GM21381 (cell line): ENCODE measurements around the gene SLC16A12.
"Not testable (repeated sequence)": the region's sequence is repeated elsewhere in the genome, so short reads cannot be mapped to it uniquely, and the experiment has no call there.

ENCODE experiments used
- ATAC-seq: cut with Tn5 transposase; IDR thresholded peaks from one replicate; pipeline ENCODE4 v1.9.1; 2021; ENCODE audit warnings: mild to moderate bottlenecking, moderate library complexity; ENCODE audit not compliant: unreplicated experiment

Gene SLC16A12

DNA sequence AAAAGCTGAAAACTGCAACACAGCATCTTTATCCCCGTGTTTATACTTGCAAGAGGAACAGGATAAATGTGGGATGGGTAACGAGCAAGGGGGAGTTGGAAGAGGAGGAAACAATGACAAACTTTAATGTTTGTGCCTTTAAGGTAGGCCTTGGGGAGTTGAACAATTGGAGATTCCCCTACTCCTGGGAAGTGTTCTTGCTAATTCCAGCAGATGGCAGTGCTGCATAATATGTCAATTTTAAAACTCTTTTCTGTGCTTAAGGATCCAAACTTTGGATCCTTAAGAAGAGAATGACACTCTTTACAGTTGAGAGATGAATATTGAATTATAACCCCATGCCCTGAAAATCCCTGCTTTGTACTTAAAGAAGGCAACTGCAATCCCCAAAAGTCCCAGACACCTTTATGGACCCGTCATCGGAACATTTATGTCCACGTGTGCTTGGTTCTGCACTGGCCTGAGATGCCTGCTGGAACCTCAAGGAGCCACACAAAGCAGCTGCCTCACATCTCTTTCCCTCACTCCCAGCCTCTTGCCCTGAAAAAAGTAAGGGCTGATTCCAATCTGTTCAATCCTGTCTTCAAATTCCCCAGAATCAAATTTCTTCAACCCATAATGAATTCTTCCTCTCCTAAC is 109.0 kb downstream of the SLC16A12 start:
- no peak for ATAC-seq

DNA sequence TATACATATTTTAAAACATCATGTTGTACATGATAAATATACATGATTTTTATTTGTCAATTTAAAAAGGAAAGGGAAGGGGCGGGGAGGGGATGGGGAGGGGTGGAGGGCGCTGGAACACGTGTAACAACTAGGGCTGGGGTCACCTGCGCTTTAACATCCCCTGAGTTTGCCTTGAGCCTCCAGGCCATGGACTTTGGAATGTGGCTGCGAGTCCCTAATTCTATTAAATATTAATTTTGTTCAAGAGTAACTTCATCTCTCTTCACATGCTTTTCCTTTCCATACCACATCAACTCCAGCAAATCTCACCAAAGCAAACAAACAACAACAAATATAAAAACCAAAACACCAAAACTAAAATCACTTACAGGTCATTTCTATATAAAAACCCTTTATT is 110.4 kb downstream of the SLC16A12 start:
- no peak for ATAC-seq

DNA sequence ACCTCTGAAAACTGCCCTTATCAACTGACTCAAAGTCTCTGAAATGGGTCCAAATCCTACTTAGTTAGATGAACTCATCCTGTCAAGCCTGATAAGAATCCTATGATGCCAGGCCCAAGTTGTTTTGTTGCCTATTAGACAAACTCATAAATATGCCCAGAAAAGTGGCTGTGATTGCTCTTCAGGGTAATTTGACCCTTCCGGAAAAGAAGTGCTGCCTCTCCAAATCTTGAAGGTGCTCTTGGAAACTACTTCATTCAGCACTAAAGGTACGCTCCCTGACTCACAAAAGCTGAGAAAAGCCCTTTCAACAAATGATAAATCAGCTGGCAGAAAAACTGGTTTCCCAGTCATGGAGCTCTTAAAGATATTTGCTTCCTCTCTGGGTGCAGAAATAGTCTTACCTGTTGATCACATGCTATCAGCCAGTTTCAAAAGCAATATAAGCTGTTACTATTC is 114.3 kb downstream of the SLC16A12 start:
- no peak for ATAC-seq

DNA sequence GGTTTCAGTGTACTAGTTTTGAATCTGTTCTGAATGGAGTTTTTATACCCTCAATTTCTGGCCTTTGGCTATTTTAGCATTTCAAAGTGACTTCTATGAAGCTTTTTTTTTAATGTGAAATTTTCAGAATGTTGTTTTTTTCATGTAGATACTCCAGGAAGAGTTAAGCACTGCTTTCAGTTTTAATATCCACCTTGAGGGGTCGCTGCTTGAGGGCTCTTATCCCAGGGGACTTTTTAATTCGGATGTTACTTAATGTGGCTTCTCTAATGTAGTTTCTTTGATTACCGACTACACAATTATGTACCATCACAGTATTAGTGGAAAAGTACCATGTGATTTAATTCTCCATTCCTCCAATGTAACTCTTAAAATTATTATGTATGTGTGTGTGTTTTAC is 115.8 kb downstream of the SLC16A12 start:
- no peak for ATAC-seq

DNA sequence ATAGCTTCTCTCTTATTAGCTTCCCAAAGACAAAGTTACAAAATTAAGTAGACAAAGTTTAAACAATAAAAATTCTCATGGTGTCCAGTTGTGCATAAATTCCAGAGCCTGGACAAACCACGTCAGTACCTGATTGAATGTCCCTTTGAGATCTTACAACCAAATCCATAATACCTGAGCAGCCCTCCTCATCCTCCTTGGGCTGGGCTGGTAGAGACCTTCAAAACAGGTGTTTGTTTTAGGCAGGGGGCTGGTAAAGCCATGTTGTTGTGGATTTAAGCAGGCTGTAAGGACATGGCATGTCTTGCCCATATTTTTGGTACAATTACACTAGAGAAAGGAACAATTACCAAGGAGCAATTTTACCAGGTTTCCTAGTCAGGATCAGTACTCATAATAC is 118.9 kb downstream of the SLC16A12 start:
- ATAC-seq, result no peak

DNA sequence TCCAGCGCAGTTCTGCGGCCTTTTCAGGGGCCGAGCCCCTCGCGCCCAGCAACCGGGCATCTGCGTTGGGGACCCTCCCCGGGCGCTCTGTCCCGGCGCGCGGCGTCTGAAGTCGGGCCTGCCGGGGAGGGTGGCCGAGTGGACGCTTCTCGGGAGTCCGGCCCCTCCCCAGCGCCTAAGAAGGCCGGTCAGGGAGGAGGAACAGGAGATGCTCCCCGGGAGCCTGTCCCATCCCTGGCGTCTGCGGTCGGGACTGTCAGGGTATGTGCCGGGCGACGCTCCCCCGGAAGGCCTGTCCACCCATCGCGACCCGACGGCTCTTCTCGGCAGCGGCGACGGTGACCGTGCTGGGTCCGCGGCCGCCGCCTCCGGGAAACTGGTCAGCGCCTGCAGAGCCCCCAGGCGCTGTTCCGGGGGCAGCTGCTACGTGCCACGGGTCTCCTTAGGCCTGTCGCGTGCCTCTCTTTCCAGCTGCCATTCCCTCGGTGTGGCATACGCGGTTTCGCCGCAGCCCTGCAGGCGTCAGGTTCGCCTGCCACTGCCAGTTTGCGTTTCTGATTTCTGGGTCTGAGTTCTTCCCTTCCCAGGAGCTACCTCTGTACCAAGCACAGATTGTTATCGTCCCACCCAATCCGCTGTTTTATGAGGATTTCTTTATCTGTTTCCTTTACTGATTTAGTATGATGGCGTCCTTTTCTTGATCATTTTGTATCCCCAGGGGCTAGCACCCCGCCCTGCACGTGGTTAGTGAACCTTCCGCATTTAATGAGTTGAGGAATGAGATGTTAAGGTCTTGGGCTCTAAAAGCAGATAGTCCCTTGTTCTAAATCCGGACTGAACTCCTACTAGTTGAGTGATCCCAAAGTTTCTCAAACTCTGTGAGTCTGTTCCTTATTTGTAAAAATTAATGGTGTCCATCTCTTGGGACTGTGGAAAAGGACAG is 120.2 kb downstream of the SLC16A12 start:
- ATAC-seq, result peak; percentile 35

DNA sequence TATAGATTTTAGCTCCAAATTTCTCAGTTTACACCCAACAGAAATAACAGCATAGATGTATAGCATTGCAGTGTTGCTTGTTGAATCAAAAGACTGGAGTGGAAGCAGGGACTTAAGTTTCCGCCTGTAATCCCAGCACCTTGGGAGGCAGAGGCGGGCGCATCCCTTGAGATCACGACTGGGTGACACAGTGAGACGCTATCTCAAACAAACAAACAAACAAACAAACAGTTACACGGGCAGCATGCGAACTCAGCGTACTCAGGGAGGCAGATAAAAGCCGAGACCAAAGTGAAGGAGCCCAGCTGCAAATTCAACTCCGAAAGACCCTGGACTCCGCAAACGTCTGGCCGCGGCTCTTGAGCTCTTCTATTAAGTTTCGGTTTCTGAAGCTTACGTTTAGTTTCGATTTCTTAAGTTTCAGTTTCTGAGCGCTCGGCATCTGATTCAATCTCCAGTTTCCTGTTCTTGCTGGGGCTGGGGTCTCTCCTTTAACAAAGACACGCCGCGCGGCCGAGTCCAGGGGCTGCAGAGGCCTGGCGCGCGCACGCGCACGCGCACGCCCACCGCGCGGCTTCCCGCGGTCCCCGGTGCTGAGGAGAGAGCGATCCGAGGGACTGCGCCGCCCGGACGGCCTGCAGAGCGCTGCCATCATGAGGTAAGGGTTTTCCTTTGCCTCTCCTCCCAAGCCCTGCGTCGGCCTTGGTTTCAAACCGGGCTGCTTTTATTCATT is 121.1 kb downstream of the SLC16A12 start, which contains the start of gene IFIT5:
TSS of gene IFIT5 (plus strand) at position 423 of the 733 bp plus-strand sequence. CDS start at position 654, 231 bp downstream.
- ATAC-seq, result peak; percentile 77

DNA sequence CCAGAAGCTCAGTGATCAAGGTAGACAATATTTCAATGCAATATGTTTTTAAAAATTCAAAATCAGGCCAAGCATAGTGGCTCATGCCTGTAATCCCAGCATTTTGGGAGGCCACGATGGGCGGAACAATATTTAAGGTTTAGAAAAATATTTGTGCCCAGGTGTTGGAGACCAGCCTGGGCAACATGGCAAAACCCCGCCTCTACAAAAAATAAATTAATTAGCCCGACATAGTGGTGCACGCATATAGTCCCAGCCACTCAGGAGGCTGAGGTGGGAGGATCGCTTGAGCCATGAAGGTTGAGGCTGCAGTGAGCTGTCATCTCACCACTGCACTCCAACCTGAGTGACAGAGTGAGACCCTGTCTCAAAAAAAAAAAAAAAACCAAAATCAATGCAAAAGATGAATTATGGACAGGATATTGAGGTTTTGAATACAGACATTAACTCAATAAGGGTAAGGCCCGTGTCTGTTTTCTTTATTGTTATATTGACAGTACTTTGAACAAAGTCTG is 121.9 kb downstream of the SLC16A12 start:
- no peak for ATAC-seq

DNA sequence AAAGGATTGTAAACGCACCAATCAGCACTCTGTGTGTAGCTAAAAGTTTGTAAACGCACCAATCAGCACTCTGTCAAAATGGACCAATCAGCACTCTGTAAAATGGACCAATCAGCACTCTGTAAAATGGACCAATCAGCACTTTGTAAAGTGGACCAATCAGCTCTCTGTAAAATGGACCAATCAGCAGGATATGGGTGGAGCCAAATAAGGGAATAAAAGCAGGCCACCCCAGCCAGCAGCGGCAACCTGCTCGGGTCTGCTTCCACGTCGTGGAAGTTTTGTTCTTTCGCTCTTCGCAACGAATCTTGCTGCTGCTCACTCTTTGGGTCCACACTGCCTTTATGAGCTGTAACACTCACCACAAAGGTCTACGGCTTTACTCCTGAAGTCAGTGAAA is 123.1 kb downstream of the SLC16A12 start:
- not testable (repeated sequence) for ATAC-seq

DNA sequence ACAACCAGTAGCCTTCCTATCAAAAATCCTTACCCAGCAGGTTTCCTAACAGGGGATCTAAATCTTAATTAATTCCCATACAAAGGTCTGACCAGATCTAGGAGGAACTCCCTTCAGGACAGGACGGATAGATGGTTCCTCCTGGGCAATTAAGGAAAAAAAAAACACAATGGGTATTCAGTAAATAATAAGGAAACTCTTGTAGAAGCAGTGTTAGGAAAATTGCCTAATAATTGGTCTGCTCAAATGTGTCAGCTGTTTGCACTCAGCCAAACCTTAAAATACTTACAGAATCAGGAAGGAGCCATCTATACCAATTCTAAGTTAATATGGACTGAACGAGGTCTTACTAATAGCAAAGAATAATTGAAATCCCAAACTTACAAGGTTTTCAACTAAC is 124.3 kb downstream of the SLC16A12 start:
- ATAC-seq, result not testable (repeated sequence)

DNA sequence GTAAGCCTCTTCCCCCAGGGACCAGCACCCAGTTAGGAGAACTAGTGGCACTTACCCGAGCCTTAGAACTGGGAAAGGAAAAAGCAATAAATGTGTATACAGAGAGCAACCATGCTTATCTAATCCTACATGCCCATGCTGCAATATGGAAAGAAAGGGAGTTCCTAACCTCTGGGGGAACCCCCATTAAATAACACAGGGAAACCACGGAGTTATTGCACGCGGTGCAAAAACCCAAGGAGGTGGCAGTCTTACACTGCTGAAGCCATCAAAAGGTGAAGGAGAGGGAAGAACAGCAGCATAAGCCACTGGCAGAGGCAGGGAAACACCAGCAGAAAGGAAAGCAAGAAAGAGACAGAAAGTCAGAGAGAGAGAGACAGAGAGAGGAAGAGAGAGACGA is 124.8 kb downstream of the SLC16A12 start:
- not testable (repeated sequence) for ATAC-seq

DNA sequence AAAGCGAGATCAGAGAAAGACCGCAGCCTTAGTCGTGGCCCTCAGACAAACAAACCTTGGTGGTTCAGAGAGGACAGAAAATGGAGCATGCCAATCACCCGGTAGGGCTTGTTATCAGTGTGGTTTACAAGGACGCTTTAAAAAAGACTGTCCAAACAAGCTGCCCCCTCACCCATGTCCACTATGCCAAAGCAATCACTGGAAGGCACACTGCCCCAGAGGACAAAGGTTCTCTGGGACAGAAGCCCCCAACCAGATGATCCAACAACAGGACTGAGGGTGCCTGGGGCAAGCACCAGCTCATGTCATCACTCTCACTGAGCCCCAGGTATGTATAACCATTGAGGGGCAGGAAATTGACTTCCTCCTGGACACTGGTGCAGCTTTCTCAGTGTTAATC is 126.1 kb downstream of the SLC16A12 start:
- not testable (repeated sequence) for ATAC-seq

DNA sequence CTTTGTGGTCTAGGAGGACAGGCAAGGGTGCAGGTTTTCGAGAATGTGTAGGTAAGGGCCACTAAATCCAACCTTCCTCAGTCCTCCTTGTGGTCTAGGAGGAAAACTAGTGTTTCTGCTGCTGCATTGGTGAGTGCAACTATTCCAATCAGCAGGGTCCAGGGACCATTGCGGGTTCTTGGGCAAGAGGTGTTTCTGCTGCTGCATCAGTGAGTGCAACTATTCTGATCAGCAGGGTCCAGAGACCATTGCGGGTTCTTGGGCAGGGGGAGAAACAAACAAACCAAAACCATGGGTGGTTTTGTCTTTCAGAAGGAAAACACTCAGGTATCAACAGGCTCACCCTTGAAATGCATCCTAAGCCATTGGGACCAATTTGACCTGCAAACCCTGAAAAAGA is 127.6 kb downstream of the SLC16A12 start:
- not testable (repeated sequence) for ATAC-seq

DNA sequence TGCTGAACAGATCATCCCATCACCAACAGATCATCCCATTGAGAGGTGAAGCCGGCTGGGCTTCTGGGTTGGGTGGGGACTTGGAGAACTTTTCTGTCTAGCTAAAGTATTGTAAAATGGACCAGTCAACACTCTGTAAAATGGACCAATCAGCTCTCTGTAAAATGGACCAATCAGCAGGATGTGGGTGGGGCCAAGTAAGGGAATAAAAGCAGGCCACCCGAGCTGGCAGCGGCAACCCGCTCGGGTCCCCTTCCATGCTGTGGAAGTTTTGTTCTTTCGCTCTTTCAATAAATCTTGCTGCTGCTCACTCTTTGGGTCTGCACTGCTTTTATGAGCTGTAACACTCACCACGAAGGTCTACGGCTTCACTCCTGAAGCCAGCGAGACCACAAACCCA is 129.2 kb downstream of the SLC16A12 start:
- not testable (repeated sequence) for ATAC-seq

DNA sequence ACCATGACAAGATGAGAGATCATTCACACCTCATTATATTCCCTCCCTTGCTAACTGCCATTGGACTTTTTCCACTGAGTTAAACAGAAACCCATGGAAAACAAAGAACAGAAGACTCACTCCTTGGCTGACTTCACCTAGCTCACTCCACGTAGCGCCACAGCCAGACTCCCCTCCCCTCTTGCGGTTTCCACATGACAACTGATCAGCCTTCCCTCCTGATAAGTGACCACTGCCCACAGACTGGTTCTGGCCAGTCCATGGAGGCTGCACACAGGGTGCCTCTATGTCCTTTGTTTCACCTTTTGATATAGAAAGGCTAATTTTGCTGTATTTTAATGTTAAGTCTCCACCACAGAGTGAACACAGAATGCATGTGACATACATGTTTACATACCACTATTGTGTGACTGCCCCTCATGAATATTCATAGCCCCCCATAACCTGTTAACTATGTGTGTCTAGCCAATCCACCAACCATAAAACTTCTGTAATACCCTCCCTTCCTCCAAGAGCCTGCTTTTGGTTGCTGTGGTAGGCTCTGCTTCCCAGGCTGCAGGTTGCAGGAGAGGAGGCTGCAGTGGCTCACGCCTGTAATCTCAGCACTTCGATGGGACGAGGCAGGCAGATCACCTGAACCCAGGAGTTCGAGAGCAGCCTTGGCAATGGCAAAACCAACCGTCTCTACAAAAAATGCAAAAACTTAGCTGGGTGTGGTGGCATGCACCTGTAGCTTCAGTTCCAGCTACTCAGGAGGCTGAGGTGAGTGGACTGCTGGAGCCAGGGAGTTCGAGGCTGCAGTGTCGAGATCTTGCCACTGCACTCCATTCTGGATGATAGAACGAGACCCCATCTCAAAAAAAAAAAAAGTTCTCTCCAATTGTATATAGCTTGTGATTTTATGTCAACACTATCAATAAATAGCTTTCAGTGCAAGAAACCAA is 131.0 kb downstream of the SLC16A12 start:
- no peak for ATAC-seq

DNA sequence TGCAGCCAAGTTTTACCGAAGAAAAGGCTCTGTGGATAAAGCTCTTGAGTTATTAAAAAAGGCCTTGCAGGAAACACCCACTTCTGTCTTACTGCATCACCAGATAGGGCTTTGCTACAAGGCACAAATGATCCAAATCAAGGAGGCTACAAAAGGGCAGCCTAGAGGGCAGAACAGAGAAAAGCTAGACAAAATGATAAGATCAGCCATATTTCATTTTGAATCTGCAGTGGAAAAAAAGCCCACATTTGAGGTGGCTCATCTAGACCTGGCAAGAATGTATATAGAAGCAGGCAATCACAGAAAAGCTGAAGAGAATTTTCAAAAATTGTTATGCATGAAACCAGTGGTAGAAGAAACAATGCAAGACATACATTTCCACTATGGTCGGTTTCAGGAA is 132.4 kb downstream of the SLC16A12 start:
- no peak for ATAC-seq

DNA sequence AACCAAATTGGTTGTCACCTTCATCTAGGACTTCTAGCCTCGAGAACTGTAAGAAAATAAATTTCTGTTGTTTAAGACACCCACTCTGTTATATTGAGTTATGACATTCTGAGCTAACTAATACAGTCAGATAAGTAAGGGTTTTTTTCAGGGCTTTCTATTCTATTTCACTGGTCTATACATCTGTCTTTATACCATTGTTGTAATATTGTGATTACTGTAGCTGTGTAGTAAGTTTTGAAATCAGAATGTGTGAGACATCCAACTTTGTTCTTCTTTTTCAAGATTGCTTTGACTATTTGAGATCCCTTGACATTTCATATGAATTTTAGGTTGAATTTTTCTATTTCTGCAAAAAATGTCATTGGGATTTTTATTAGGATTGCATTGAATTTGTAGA is 135.4 kb downstream of the SLC16A12 start:
- ATAC-seq, result no peak

DNA sequence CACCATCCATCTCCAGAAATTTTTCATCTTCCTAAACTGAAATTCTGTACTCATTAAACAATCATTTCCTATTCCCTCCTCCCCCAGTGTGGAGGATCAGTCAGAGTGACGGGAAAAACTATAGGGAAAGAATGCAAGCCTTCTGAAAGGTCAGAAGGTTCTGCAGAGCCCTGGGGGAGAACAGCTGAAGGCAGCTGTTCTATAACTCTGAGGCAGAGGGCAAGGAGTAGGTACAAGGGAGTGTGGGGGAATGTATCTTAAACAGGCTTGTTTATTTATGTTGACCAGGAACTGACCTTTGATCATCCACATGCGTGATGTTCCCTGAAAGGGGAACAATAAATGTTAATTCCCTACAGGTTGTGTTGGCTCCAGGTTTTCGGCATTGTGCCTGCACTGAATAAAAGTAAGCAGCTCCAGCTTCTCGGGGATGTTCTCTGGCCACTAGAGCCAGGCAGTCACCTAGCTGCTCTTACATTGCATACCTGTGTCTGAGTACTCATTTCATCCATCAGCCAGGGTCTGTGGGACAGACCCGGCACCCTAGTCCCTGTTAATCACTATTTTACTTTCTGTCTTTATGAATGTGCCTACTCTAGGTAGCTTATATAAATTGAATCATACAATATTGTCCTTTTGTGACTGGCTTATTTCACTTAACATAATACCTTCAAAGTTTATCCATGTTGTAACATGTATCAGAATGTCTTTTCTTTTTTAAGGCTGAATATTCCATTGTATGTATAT is 137.2 kb downstream of the SLC16A12 start:
- no peak for ATAC-seq

DNA sequence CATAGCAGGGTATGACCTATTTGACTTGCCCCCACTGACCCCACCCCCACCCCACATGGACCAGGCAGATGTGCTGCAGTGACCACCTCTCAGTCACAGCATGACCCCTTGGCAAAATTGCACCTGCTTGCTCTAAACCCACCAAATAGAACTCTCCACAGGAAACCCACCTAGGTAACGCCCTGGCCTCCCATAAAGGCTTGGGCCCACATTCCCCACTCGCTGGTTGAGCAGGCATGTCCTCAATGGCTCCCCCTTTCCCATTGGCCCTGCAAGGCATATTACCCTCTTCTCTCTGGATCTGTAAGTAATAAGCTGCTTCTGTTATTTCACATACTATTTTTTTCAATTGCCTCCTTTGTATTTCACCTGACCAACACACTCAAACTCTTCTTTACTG is 140.3 kb downstream of the SLC16A12 start:
- no peak for ATAC-seq
